PC-9 (cell line): ENCODE results near the gene BANF2. TPM values are rescaled to one million over a fixed set of nuclear protein-coding genes. Genes with fewer than 3 reads are reported as not detected.
A peak's percentile ranks its signal among the peaks of the same experiment; 100 is the strongest.

Experiments used
- BruUV-seq: library from RNA; stranded (reverse); fragments of 400-500 nt; replicated peaks from 2 replicates; lab custom pipeline; 2021; lab: Mats Ljungman, UMichigan
- CTCF ChIA-PET: fragments of 300-600 bp; sonication (Branson Sonifier 250); formaldehyde crosslinking; loops from one replicate; lab custom pipeline; 2022; ENCODE audit warnings: antibody characterized with exemption; lab: Charles Lee
- POLR2A ChIA-PET: fragments of 300-600 bp; sonication (Branson Sonifier 250); formaldehyde crosslinking; loops from one replicate; lab custom pipeline; 2022; ENCODE audit warnings: antibody characterized with exemption; ENCODE audit not compliant: unreplicated experiment; lab: Charles Lee
- DNase-seq, 2 experiments: peaks; one replicate each; pipeline versions ENCODE4 v3.0.0 to v3.0.0-alpha.2; 2015 to 2022; ENCODE audit warnings: mixed read lengths in 1 of 2
- H2AFZ ChIP-seq: fragments of 200-600 bp; sonication (generic); 2 replicates; pipeline ENCODE4 v1.8.1; 2017; ENCODE audit warnings: antibody characterized with exemption
- H3F3A ChIP-seq: fragments of 200-600 bp; sonication (generic); 2 replicates; pipeline ENCODE4 v1.8.1; 2017; ENCODE audit warnings: antibody characterized with exemption, mild to moderate bottlenecking, low read depth; ENCODE audit not compliant: insufficient read depth
- H3K27ac ChIP-seq: fragments of 200-600 bp; sonication (generic); 2 replicates; pipeline ENCODE4 v1.6.1; 2016; ENCODE audit warnings: mixed run types
- H3K27me3 ChIP-seq: fragments of 200-600 bp; sonication (generic); 2 replicates; pipeline ENCODE4 v1.6.1; 2016; ENCODE audit warnings: low read depth, mixed run types; ENCODE audit not compliant: insufficient read depth
- H3K36me3 ChIP-seq: fragments of 200-600 bp; sonication (generic); 2 replicates; pipeline ENCODE4 v1.6.1; 2016; ENCODE audit warnings: low read depth, mixed run types
- H3K4me1 ChIP-seq: fragments of 200-600 bp; sonication (generic); replicated peaks from 2 replicates; pipeline ENCODE4 v1.6.1; 2016; ENCODE audit warnings: mixed run types; ENCODE audit not compliant: insufficient read depth
- H3K4me2 ChIP-seq: fragments of 200-600 bp; sonication (generic); 2 replicates; pipeline ENCODE4 v1.6.1; 2017; ENCODE audit warnings: mixed run types
- H3K4me3 ChIP-seq: fragments of 200-600 bp; sonication (generic); 2 replicates; pipeline ENCODE4 v1.6.1; 2016; ENCODE audit warnings: mixed run types
- H3K79me2 ChIP-seq: fragments of 200-600 bp; sonication (generic); 2 replicates; pipeline ENCODE4 v1.6.1; 2017; ENCODE audit warnings: low read depth, mixed run types
- H3K9me2 ChIP-seq: fragments of 200-600 bp; sonication (generic); 2 replicates; pipeline ENCODE4 v1.8.1; 2017; ENCODE audit warnings: mild to moderate bottlenecking; ENCODE audit not compliant: insufficient read depth
- H3K9me3 ChIP-seq: fragments of 200-600 bp; sonication (generic); 2 replicates; pipeline ENCODE4 v1.8.1; 2016; ENCODE audit warnings: low read depth; ENCODE audit not compliant: insufficient read depth
- H4K20me1 ChIP-seq: fragments of 200-600 bp; sonication (generic); 2 replicates; pipeline ENCODE4 v1.8.1; 2017; ENCODE audit not compliant: insufficient read depth
- CTCF ChIP-seq: fragments of 200-600 bp; sonication (generic); conservative IDR thresholded peaks from 2 replicates; pipeline ENCODE4 v1.6.1; 2017; ENCODE audit warnings: mixed run types, antibody characterized with exemption, mild to moderate bottlenecking, moderate library complexity
- EZH2 ChIP-seq: fragments of 200-600 bp; sonication (generic); IDR thresholded peaks from 2 replicates; pipeline ENCODE4 v1.8.0; 2017; ENCODE audit warnings: antibody characterized with exemption, low read depth
- intact Hi-C: fragments of 100-400 bp; cut with micrococcal nuclease; formaldehyde crosslinking; loops from one replicate; pipeline ENCODE4 v1.10.0; 2022; ENCODE audit not compliant: unreplicated experiment
- total RNA-seq: library from RNA; stranded (reverse); gene quantifications from 2 replicates; pipeline ENCODE4 v1.2.3, GENCODE V29; 2021

BANF2 gene
- total RNA-seq, 1 experiment from 2014 or later, result not detected

GRCh38 chr20:17679941-17680835 is 19.6 kb upstream of the BANF2 start:
- peak; percentile 76 to 87 for DNase-seq
- H3K36me3 ChIP-seq, result peaks cover 7% of the 10 kb centered on the region; the same call in 1 of the 2 replicates
- POLR2A ChIA-PET, result interaction anchor here (0.5 to 0.6 kb wide), 3 partner anchors 74 to 680 kb away, joined by 3 to 5 read pairs (median 5); no protein-coding TSS in a partner anchor
- BruUV-seq, result TSS peak; percentile 90
- CTCF ChIA-PET, result interaction anchor here (0.8 to 1.0 kb wide), 2 partner anchors 59 to 259 kb away, joined by 3 to 8 read pairs; no protein-coding TSS in a partner anchor
- peaks cover 56% of the 10 kb centered on the region for H3K79me2 ChIP-seq
- H3K27me3 ChIP-seq, result peaks cover 20% of the 10 kb centered on the region
- TF ChIP-seq EZH2 (no peak), CTCF (no peak)
- peaks cover 24% of the 10 kb centered on the region for H3K4me1 ChIP-seq
- H3K4me3 ChIP-seq, result peak overlapping the region; percentile 66
- H3K9me2 ChIP-seq, result no peaks in the 10 kb centered on the region
- H3K27ac ChIP-seq, result peak overlapping the region; percentile 87
- H4K20me1 ChIP-seq, result peaks cover 19% of the 10 kb centered on the region; the same call in 1 of the 2 replicates
- H2AFZ ChIP-seq, result peak overlapping the region; percentile 71
- peaks cover 16% of the 10 kb centered on the region for H3F3A ChIP-seq
- peak overlapping the region; percentile 88 for H3K4me2 ChIP-seq
- no peaks in the 10 kb centered on the region for H3K9me3 ChIP-seq
- intact Hi-C loops, result loop anchor here (1.0 to 5.0 kb wide), 3 partner anchors 123 to 218 kb away; no protein-coding TSS in a partner anchor

- peak; percentile 40 to 85 for DNase-seq
- Histone ChIP-seq H3K4me3 (peak overlapping the region; percentile 66), H4K20me1 (peaks cover 10% of the 10 kb centered on the region; the same call in 1 of the 2 replicates), H2AFZ (peak overlapping the region; percentile 71), H3K9me2 (no peaks in the 10 kb centered on the region), H3F3A (peaks cover 16% of the 10 kb centered on the region), H3K27me3 (peaks cover 29% of the 10 kb centered on the region), H3K4me1 (peaks cover 24% of the 10 kb centered on the region), H3K4me2 (peak overlapping the region; percentile 88), H3K9me3 (no peaks in the 10 kb centered on the region), H3K27ac (peak overlapping the region; percentile 87), H3K79me2 (peaks cover 47% of the 10 kb centered on the region), H3K36me3 (peaks cover 7% of the 10 kb centered on the region; the same call in 1 of the 2 replicates)
- POLR2A ChIA-PET, result interaction anchor here (0.5 kb wide), 1 partner anchor 215 kb away, joined by 5 read pairs; no protein-coding TSS in a partner anchor
- intact Hi-C loops, result loop anchor here (1.0 to 5.0 kb wide), 4 partner anchors 124 to 258 kb away; no protein-coding TSS in a partner anchor
- no peak for TF ChIP-seq EZH2
- peak; percentile 38; the same call in 1 of the 2 replicates for TF ChIP-seq CTCF
- no TSS peak for BruUV-seq
- CTCF ChIA-PET, result interaction anchor here (0.5 to 1.0 kb wide), 2 partner anchors 258 to 608 kb away, joined by 3 to 8 read pairs; no protein-coding TSS in a partner anchor
These were observed 18.7 kb upstream of the BANF2 start for GRCh38 chr20:17680836-17681725.
